SK-N-SH (cell line): ENCODE data around the gene P2RY10. TPM values are rescaled to one million over a fixed set of nuclear protein-coding genes. Genes with fewer than 3 reads are reported as not detected.

Experiments
- CTCF ChIA-PET: fragments of 300-600, 350-600 bp; formaldehyde crosslinking; extraction: SDS; loops from one replicate; lab custom pipeline; 2021; lab: Yijun Ruan, JAX
- POLR2A ChIA-PET: fragments of 350-600 bp; sonication (Branson Sonifier 250); formaldehyde crosslinking; extraction: SDS; loops from one replicate; lab custom pipeline; 2020; ENCODE audit warnings: antibody characterized with exemption, inconsistent platforms; lab: Yijun Ruan, JAX
- DNase-seq: peaks from one replicate; pipeline ENCODE4 v3.0.0; 2012
- H2AFZ ChIP-seq: fragments of 200-600 bp; sonication (generic); 2 replicates; pipeline ENCODE4 v1.8.1; 2016; ENCODE audit warnings: antibody characterized with exemption, mild to moderate bottlenecking, low read depth
- H3F3A ChIP-seq: fragments of 200-600 bp; sonication (generic); replicated peaks from 2 replicates; pipeline ENCODE3; 2016; ENCODE audit warnings: antibody characterized with exemption, mild to moderate bottlenecking; ENCODE audit not compliant: insufficient read depth
- H3K27ac ChIP-seq, 2 experiments: fragments of 200-500 bp in 1 of 2; fragments of 200-600 bp in 1 of 2; sonication (Bioruptor generic) in 1 of 2; sonication (generic), shearing (Covaris generic) in 1 of 2; 2 replicates each; pipeline versions ENCODE4 v1.5.1 to v1.6.1; 2014 to 2016; ENCODE audit warnings: low read depth in 2 of 2, inconsistent platforms in 1 of 2, low read length in 1 of 2, mild to moderate bottlenecking in 1 of 2, mixed read lengths in 1 of 2
- H3K27me3 ChIP-seq: fragments of 200-600 bp; sonication (generic), shearing (Covaris generic); 2 replicates; pipeline ENCODE4 v1.6.1; 2016; ENCODE audit warnings: mixed run types; ENCODE audit not compliant: insufficient read depth
- H3K36me3 ChIP-seq, 2 experiments: fragments of 200-500 bp in 1 of 2; fragments of 200-600 bp in 1 of 2; sonication (Bioruptor generic) in 1 of 2; sonication (generic) in 1 of 2; replicated peaks in 1 of 2; 2 replicates each; pipeline versions ENCODE3 to v1.5.1; 2014 to 2016; ENCODE audit warnings: low read length in 1 of 2, mild to moderate bottlenecking in 1 of 2; ENCODE audit not compliant: insufficient read depth in 2 of 2, control insufficient read depth in 1 of 2
- H3K4me1 ChIP-seq, 2 experiments: fragments of 200-500 bp in 1 of 2; fragments of 200-600 bp in 1 of 2; sonication (Bioruptor generic) in 1 of 2; sonication (generic), shearing (Covaris generic) in 1 of 2; 2 replicates each; pipeline versions ENCODE4 v1.5.1 to v1.6.1; 2014 to 2016; ENCODE audit warnings: low read depth in 1 of 2, low read length in 1 of 2, mixed run types in 1 of 2; ENCODE audit not compliant: insufficient read depth in 2 of 2, control insufficient read depth in 1 of 2
- H3K4me2 ChIP-seq: fragments of 200-600 bp; sonication (generic), shearing (Covaris generic); 2 replicates; pipeline ENCODE4 v1.6.1; 2017; ENCODE audit warnings: mixed run types
- H3K4me3 ChIP-seq, 2 experiments: fragments of 200-500 bp in 1 of 2; fragments of 200-600 bp in 1 of 2; sonication (Bioruptor generic) in 1 of 2; sonication (generic), shearing (Covaris generic) in 1 of 2; 2 replicates each; pipeline versions ENCODE4 v1.5.1 to v1.8.1; 2014 to 2016; ENCODE audit warnings: low read depth in 2 of 2, inconsistent platforms in 1 of 2, low read length in 1 of 2, mild to moderate bottlenecking in 1 of 2, mixed read lengths in 1 of 2, moderate library complexity in 1 of 2
- H3K79me2 ChIP-seq: fragments of 200-600 bp; sonication (generic); 2 replicates; pipeline ENCODE4 v1.8.1; 2017; ENCODE audit warnings: mild to moderate bottlenecking; ENCODE audit not compliant: insufficient read depth
- H3K9ac ChIP-seq: fragments of 200-600 bp; sonication (generic); 2 replicates; pipeline ENCODE4 v1.6.1; 2017; ENCODE audit warnings: mixed run types
- H3K9me2 ChIP-seq: fragments of 200-600 bp; sonication (generic); 2 replicates; pipeline ENCODE4 v1.6.1; 2017; ENCODE audit warnings: mixed run types
- H3K9me3 ChIP-seq: fragments of 200-600 bp; sonication (generic); 2 replicates; pipeline ENCODE4 v1.6.1; 2017; ENCODE audit warnings: mixed run types, mild to moderate bottlenecking, moderate library complexity
- H4K20me1 ChIP-seq: fragments of 200-600 bp; sonication (generic); 2 replicates; pipeline ENCODE4 v1.6.1; 2017; ENCODE audit warnings: mild to moderate bottlenecking, mixed run types; ENCODE audit not compliant: insufficient read depth
- ELF1 ChIP-seq: IDR thresholded peaks from 2 replicates; pipeline ENCODE4 v1.4.0; 2012
- EZH2phosphoT487 ChIP-seq: fragments of 200-600 bp; sonication (generic); IDR thresholded peaks from 2 replicates; pipeline ENCODE4 v1.6.1; 2017; ENCODE audit warnings: low read depth, mixed run types, mild to moderate bottlenecking, antibody characterized with exemption, moderate library complexity, borderline replicate concordance
- FOXM1 ChIP-seq: IDR thresholded peaks from 2 replicates; pipeline ENCODE4 v1.4.0; 2012; ENCODE audit warnings: low read depth, mild to moderate bottlenecking
- GATA2 ChIP-seq: sonication (generic); formaldehyde crosslinking; IDR thresholded peaks from 2 replicates; pipeline ENCODE4 v1.5.0; 2020; ENCODE audit warnings: mild to moderate bottlenecking, missing genetic modification reagents
- IRF3 ChIP-seq: fragments of 150-350 bp; IDR thresholded peaks from 2 replicates; pipeline ENCODE4 v1.6.1; 2016; ENCODE audit warnings: mild to moderate bottlenecking, low read depth, low read length
- JUND ChIP-seq: IDR thresholded peaks from 2 replicates; pipeline ENCODE4 v1.4.0; 2012
- MXI1 ChIP-seq: IDR thresholded peaks from 2 replicates; pipeline ENCODE4 v1.6.1; 2012; ENCODE audit warnings: mild to moderate bottlenecking, low read depth, low read length, improper control_type of control experiment
- NFIC ChIP-seq: IDR thresholded peaks from 2 replicates; pipeline ENCODE4 v1.4.0; 2012; ENCODE audit warnings: borderline replicate concordance
- RCOR1 ChIP-seq: fragments of 150-350 bp; IDR thresholded peaks from 2 replicates; pipeline ENCODE4 v1.6.1; 2017; ENCODE audit warnings: antibody characterized with exemption, low read length
- REST ChIP-seq: IDR thresholded peaks from 2 replicates; pipeline ENCODE4 v1.6.1; 2012; ENCODE audit warnings: mild to moderate bottlenecking, low read depth, low read length, moderate library complexity
- RFX5 ChIP-seq: IDR thresholded peaks from 2 replicates; pipeline ENCODE4 v1.6.1; 2012; ENCODE audit warnings: mild to moderate bottlenecking, improper control_type of control experiment, low read length
- SIN3A ChIP-seq: IDR thresholded peaks from 2 replicates; pipeline ENCODE4 v1.6.1; 2012; ENCODE audit warnings: low read depth, mild to moderate bottlenecking, low read length, moderate library complexity, borderline replicate concordance
- TAF1 ChIP-seq: IDR thresholded peaks from 2 replicates; pipeline ENCODE4 v1.6.1; 2012; ENCODE audit warnings: low read depth, mild to moderate bottlenecking, low read length, moderate library complexity, borderline replicate concordance
- TCF12 ChIP-seq: IDR thresholded peaks from 2 replicates; pipeline ENCODE4 v1.4.0; 2012
- YY1 ChIP-seq: IDR thresholded peaks from 2 replicates; pipeline ENCODE4 v1.4.0; 2012; ENCODE audit warnings: low read depth, mild to moderate bottlenecking
- WGBS: methylation state at CpG from one replicate; pipeline ENCODE4 v1.1.6; 2017; ENCODE audit warnings: low lambda C conversion rate; 5-methylcytosine and 5-hydroxymethylcytosine counted together
- polyA plus RNA-seq, 3 experiments: library from polyadenylated mRNA; depleted of rRNA; stranded (reverse); fragments of >200 nt; gene quantifications; 2 replicates each; pipeline ENCODE4 v1.2.3, GENCODE V29; 2012
- TF ChIP-seq, protein P1 (sequence below): IDR thresholded peaks from 2 replicates; pipeline ENCODE4; 2012

Gene P2RY10
- polyA plus RNA-seq, 1 of the 3 experiments (the other 2 are of a cell fraction) = not detected

GRCh38 chrX:78960888-78961287 lies 15.7 kb downstream of the P2RY10 start:
- no peaks in the 10 kb centered on the region for H3K9me2 ChIP-seq
- no peak overlapping the region for H3K4me3 ChIP-seq
- H3K79me2 ChIP-seq = no peaks in the 10 kb centered on the region
- no peak overlapping the region for H3K27ac ChIP-seq
- DNase-seq = no peak
- H3K4me2 ChIP-seq = no peak overlapping the region
- no peak overlapping the region for H2AFZ ChIP-seq
- 6% methylated on average over 8 of the region's 8 CpGs for WGBS
- TF ChIP-seq TCF12 = no peak
- no peak for TF ChIP-seq JUND
- TF ChIP-seq MXI1 = no peak
- TF ChIP-seq RFX5 = no peak
- no peak for TF ChIP-seq ELF1
- ChIA-PET CTCF (no interaction called here), POLR2A (no interaction called here)
- no peaks in the 10 kb centered on the region for H3K27me3 ChIP-seq
- no peaks in the 10 kb centered on the region for H3F3A ChIP-seq
- no peaks in the 10 kb centered on the region for H3K36me3 ChIP-seq
- H3K9ac ChIP-seq = no peak overlapping the region
- H4K20me1 ChIP-seq = no peaks in the 10 kb centered on the region
- no peaks in the 10 kb centered on the region for H3K9me3 ChIP-seq
- no peaks in the 10 kb centered on the region for H3K4me1 ChIP-seq

DNA sequence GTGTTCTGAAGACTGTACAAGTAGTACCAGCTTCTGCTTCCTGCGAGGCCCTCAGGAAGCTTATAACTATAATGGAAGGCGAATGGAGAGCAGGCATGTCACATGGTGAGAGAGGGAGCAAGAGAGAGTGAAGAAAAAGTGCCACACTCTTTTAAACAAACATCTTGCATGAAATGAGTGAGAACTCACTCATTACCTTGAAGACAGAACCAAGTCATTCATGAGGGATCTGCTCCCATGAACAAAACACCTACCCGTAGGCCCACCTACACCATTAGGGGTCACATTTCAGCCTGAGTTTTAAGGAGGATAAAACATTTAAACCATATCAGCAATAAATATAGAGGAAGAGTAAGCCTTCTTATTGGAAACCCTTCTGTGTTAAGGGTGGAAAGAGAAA lies 19.4 kb downstream of the P2RY10 start:
- no peak for TF ChIP-seq SIN3A
- H3F3A ChIP-seq = no peaks in the 10 kb centered on the region
- ChIA-PET CTCF (no interaction called here), POLR2A (no interaction called here)
- WGBS = 1% methylated on average over 3 of the region's 3 CpGs
- no peak overlapping the region for H3K4me3 ChIP-seq
- H3K27ac ChIP-seq = no peak overlapping the region
- H4K20me1 ChIP-seq = no peaks in the 10 kb centered on the region
- H2AFZ ChIP-seq = no peak overlapping the region
- no peaks in the 10 kb centered on the region for H3K4me1 ChIP-seq
- no peaks in the 10 kb centered on the region for H3K36me3 ChIP-seq
- no peaks in the 10 kb centered on the region for H3K79me2 ChIP-seq
- no peaks in the 10 kb centered on the region; the same call in 1 of the 2 replicates for H3K9me3 ChIP-seq
- H3K4me2 ChIP-seq = no peak overlapping the region
- no peak for DNase-seq
- H3K9ac ChIP-seq = no peak overlapping the region
- H3K9me2 ChIP-seq = no peaks in the 10 kb centered on the region
- H3K27me3 ChIP-seq = no peaks in the 10 kb centered on the region

- H3K9me3 ChIP-seq = no peaks in the 10 kb centered on the region
- no peak for DNase-seq
- no peaks in the 10 kb centered on the region for H3F3A ChIP-seq
- no peak overlapping the region for H2AFZ ChIP-seq
- ChIA-PET POLR2A (no interaction called here), CTCF (no interaction called here)
- H3K36me3 ChIP-seq = no peaks in the 10 kb centered on the region
- H3K27ac ChIP-seq = no peak overlapping the region
- H3K9me2 ChIP-seq = no peaks in the 10 kb centered on the region
- H4K20me1 ChIP-seq = no peaks in the 10 kb centered on the region
- H3K4me3 ChIP-seq = no peak overlapping the region
- H3K4me2 ChIP-seq = no peak overlapping the region
- no peaks in the 10 kb centered on the region for H3K79me2 ChIP-seq
- H3K4me1 ChIP-seq = no peaks in the 10 kb centered on the region
- H3K27me3 ChIP-seq = no peaks in the 10 kb centered on the region
- WGBS = 2% methylated on average over 4 of the region's 4 CpGs
- no peak overlapping the region for H3K9ac ChIP-seq
- TF ChIP-seq REST (no peak), RCOR1 (no peak), SIN3A (no peak), EZH2phosphoT487 (no peak), YY1 (no peak), IRF3 (no peak), FOXM1 (no peak), NFIC (no peak), GATA2 (CRISPR knock-in tag) (no peak), TAF1 (no peak)
- TF ChIP-seq, protein P1, sequence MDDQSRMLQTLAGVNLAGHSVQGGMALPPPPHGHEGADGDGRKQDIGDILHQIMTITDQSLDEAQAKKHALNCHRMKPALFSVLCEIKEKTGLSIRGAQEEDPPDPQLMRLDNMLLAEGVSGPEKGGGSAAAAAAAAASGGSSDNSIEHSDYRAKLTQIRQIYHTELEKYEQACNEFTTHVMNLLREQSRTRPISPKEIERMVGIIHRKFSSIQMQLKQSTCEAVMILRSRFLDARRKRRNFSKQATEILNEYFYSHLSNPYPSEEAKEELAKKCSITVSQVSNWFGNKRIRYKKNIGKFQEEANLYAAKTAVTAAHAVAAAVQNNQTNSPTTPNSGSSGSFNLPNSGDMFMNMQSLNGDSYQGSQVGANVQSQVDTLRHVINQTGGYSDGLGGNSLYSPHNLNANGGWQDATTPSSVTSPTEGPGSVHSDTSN = no peak
These were observed 34.7 kb downstream of the P2RY10 start for GRCh38 chrX:78979789-78980464.
